Vagina (tissue), 2 donors: ENCODE measurements around the gene KLHL13.

Source experiments
- POLR2A ChIP-seq, 2 donors: fragments of 450-650 bp; IDR thresholded peaks; one replicate each; pipeline ENCODE4 v1.6.1; 2017; ENCODE audit warnings: antibody characterized with exemption in 2 of 2, mild to moderate bottlenecking in 2 of 2, moderate library complexity in 2 of 2
- POLR2AphosphoS5 ChIP-seq, 2 donors: sonication (generic); formaldehyde crosslinking; IDR thresholded peaks; one replicate each; pipeline ENCODE4 v1.9.0; 2017; ENCODE audit warnings: antibody characterized with exemption in 2 of 2, mild to moderate bottlenecking in 2 of 2, low read depth in 1 of 2; ENCODE audit not compliant: insufficient read depth in 1 of 2
- TF ChIP-seq, protein P1 (sequence below), 3 experiments: fragments of 450-650 bp in 2 of 3; fragments of 200-600 bp in 1 of 3; sonication (generic) in 1 of 3; IDR thresholded peaks; one replicate each; pipeline ENCODE4 v1.5.1; 2017 to 2019; ENCODE audit warnings: antibody characterized with exemption in 3 of 3, mild to moderate bottlenecking in 2 of 3, moderate library complexity in 2 of 3

DNA sequence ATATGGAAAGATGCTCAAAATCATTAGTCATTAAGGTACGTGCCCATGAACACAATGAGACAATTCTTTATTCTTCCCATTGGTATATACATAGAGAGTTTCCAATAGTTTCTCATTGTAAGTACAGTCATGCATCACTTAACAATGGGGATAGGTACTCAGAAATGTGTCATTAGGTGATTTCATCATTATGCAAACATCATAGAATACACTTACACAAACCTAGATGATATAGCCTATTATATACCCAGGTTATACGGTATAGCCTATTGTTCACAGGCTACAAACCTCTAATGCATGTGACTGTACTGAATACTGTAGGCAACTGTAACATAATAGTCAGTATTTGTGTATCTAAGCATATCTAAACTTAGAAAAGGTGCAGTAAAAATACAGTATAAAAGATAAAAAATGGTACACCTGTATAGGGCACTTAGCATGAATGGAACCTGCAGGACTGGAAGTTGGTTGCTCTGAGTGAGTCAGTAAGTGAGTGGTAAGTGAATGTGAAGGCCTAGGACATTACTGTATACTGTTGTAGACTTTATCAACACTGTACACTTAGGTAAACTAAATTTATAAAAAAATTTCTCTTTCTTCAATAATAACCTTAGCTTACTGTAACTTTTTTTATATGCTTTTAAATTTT lies 49.6 kb downstream of the KLHL13 start:
- TF ChIP-seq POLR2A (IDR thresholded peaks at IDR 0.05) (no peak), POLR2AphosphoS5 (IDR thresholded peaks at IDR 0.05; ENCODE audit: insufficient read depth in 1 of 2, low read depth in 1 of 2) (no peak)
- TF ChIP-seq, protein P1, sequence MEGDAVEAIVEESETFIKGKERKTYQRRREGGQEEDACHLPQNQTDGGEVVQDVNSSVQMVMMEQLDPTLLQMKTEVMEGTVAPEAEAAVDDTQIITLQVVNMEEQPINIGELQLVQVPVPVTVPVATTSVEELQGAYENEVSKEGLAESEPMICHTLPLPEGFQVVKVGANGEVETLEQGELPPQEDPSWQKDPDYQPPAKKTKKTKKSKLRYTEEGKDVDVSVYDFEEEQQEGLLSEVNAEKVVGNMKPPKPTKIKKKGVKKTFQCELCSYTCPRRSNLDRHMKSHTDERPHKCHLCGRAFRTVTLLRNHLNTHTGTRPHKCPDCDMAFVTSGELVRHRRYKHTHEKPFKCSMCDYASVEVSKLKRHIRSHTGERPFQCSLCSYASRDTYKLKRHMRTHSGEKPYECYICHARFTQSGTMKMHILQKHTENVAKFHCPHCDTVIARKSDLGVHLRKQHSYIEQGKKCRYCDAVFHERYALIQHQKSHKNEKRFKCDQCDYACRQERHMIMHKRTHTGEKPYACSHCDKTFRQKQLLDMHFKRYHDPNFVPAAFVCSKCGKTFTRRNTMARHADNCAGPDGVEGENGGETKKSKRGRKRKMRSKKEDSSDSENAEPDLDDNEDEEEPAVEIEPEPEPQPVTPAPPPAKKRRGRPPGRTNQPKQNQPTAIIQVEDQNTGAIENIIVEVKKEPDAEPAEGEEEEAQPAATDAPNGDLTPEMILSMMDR (IDR thresholded peaks at IDR 0.05): no peak
